ENCODE data around the gene COQ4.
"Not testable (repeated sequence)": the region's sequence is repeated elsewhere in the genome, so short reads cannot be mapped to it uniquely, and the experiment has no call there.

Gene COQ4

GRCh38 chr9:128322404-128323211 lies at the start of gene COQ4, which contains the start of gene TRUB2:
Gene COQ4, plus strand, starts transcription at chr9:128322839. Its CDS starts 20 bp downstream, at chr9:128322859.
Gene TRUB2, minus strand, starts transcription at chr9:128322447. Its CDS starts 39 bp downstream, at chr9:128322408.
- DNase-seq (ENCODE audit: low read depth in 1 of 2, low spot score in 1 of 2): peak; percentile 86 to 87

GRCh38 chr9:128274245-128274644 lies 48.4 kb upstream of the COQ4 start:
- DNase-seq (ENCODE audit: low read depth in 1 of 2, low spot score in 1 of 2): no peak

GRCh38 chr9:128275198-128276007 lies 47.2 kb upstream of the COQ4 start, which contains the start of gene GOLGA2:
Gene GOLGA2, minus strand, starts transcription at chr9:128276007. Its CDS starts 31 bp downstream, at chr9:128275976.
- DNase-seq (ENCODE audit: low read depth in 1 of 2, low spot score in 1 of 2): no peak

- DNase-seq (ENCODE audit: low read depth in 1 of 2, low spot score in 1 of 2): peak; percentile 99 to 100
These were observed 46.5 kb upstream of the COQ4 start, which contains the start of gene SWI5 for GRCh38 chr9:128276008-128276573. Gene SWI5, plus strand, starts transcription at chr9:128276276.

- no peak for DNase-seq (ENCODE audit: low read depth in 1 of 2, low spot score in 1 of 2)
These were observed 45.9 kb upstream of the COQ4 start for GRCh38 chr9:128276574-128277270.

- DNase-seq (ENCODE audit: low read depth in 1 of 2, low spot score in 1 of 2): not testable (repeated sequence)
These were observed 43.3 kb upstream of the COQ4 start for GRCh38 chr9:128279088-128280073.

GRCh38 chr9:128280084-128280622 lies 42.5 kb upstream of the COQ4 start:
- no peak for DNase-seq (ENCODE audit: low read depth in 1 of 2, low spot score in 1 of 2)

GRCh38 chr9:128282500-128282899 lies 40.1 kb upstream of the COQ4 start:
- no peak for DNase-seq (ENCODE audit: low read depth in 1 of 2, low spot score in 1 of 2)

GRCh38 chr9:128285033-128285784 lies 37.4 kb upstream of the COQ4 start:
- no peak for DNase-seq (ENCODE audit: low read depth in 1 of 2, low spot score in 1 of 2)

- DNase-seq (ENCODE audit: low read depth in 1 of 2, low spot score in 1 of 2): no peak
These were observed 36.2 kb upstream of the COQ4 start for GRCh38 chr9:128286440-128286839.

GRCh38 chr9:128288273-128289004 lies 34.2 kb upstream of the COQ4 start:
- no peak for DNase-seq (ENCODE audit: low read depth in 1 of 2, low spot score in 1 of 2)

- no peak for DNase-seq (ENCODE audit: low read depth in 1 of 2, low spot score in 1 of 2)
These were observed 30.6 kb upstream of the COQ4 start for GRCh38 chr9:128292009-128292408.

GRCh38 chr9:128293091-128293490 lies 29.5 kb upstream of the COQ4 start:
- DNase-seq (ENCODE audit: low read depth in 1 of 2, low spot score in 1 of 2): no peak

GRCh38 chr9:128294142-128294541 lies 28.5 kb upstream of the COQ4 start:
- DNase-seq (ENCODE audit: low read depth in 1 of 2, low spot score in 1 of 2): no peak

- DNase-seq (ENCODE audit: low read depth in 1 of 2, low spot score in 1 of 2): no peak
These were observed 26.1 kb upstream of the COQ4 start for GRCh38 chr9:128296340-128297220.

GRCh38 chr9:128297221-128297773 lies 25.3 kb upstream of the COQ4 start:
- DNase-seq (ENCODE audit: low read depth in 1 of 2, low spot score in 1 of 2): no peak
